Effector memory CD4-positive, alpha-beta T cell (primary cell): Measurements from ENCODE around the gene ATG7.
"Not testable (repeated sequence)": the region's sequence is repeated elsewhere in the genome, so short reads cannot be mapped to it uniquely, and the experiment has no call there.

Experiments
- DNase-seq, 3 donors: peaks; one replicate each; pipeline ENCODE4 v3.0.0-alpha.2; 2020
- H3K27ac ChIP-seq: 2 replicates; pipeline ENCODE4 v1.7.0; 2013; ENCODE audit warnings: mild to moderate bottlenecking, low read length, moderate library complexity; ENCODE audit not compliant: insufficient read depth, poor library complexity, severe bottlenecking
- H3K27me3 ChIP-seq: replicated peaks from 2 replicates; pipeline ENCODE4 v1.7.0; 2013; ENCODE audit warnings: mild to moderate bottlenecking, low read length; ENCODE audit not compliant: insufficient read depth, control insufficient read depth, poor library complexity, severe bottlenecking
- H3K36me3 ChIP-seq: 2 replicates; pipeline ENCODE4 v1.7.0; 2013; ENCODE audit warnings: mild to moderate bottlenecking, low read length, moderate library complexity; ENCODE audit not compliant: control insufficient read depth, insufficient read depth
- H3K4me1 ChIP-seq: 2 replicates; pipeline ENCODE4 v1.7.0; 2013; ENCODE audit warnings: low read length, mild to moderate bottlenecking; ENCODE audit not compliant: control insufficient read depth, insufficient read depth, poor library complexity, severe bottlenecking
- H3K4me3 ChIP-seq: 2 replicates; pipeline ENCODE4 v1.7.0; 2013; ENCODE audit warnings: low read length, low read depth, mild to moderate bottlenecking; ENCODE audit not compliant: insufficient read depth, poor library complexity, severe bottlenecking
- H3K9me3 ChIP-seq: 2 replicates; pipeline ENCODE4 v1.7.0; 2013; ENCODE audit warnings: mild to moderate bottlenecking, low read length, moderate library complexity; ENCODE audit not compliant: control insufficient read depth

ATG7 gene

DNA sequence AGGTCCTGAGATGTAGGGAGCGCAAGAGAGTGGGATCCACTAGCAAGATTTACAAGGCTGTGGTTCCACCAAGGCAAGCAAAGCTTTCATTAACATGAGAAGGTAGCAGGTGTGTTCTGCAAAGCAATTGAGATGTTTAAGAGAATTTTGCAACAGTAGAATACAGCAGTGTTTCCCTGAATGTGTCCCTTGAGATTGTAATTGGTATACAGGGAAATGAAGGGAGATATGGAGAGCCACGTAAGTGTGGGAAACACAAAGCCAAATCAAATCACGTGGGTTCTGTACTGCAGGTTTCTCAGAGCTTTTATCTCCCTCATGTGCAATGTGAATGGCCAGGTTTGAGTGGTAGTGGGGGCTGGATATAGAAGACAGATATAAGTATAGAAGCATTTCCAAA, 67.3 kb downstream of the ATG7 start:
- Histone ChIP-seq H3K4me3 (no peak overlapping the region), H3K4me1 (no peaks in the 10 kb centered on the region), H3K27ac (no peak overlapping the region), H3K27me3 (no peaks in the 10 kb centered on the region), H3K36me3 (peaks cover 9% of the 10 kb centered on the region), H3K9me3 (no peaks in the 10 kb centered on the region)
- no peak for DNase-seq

DNA sequence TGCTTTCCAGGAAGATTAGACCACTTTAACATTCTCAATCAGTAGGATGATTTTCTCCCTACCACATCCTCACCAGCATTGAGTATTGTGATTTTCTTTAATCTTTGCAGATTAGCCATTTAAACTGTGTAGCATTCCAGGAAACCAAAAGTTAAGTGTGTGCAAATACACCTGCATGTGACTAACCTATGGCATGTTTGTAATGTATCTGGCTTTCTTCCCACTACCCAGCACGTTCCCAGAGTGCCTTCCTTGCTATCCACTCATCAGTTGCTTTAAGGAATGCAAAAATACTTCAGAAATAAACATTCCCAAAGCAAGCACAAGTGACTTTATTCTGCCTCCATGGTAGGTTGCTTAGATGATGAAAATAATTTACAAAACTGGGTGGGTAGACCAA, 74.2 kb downstream of the ATG7 start:
- Histone ChIP-seq H3K4me3 (no peak overlapping the region), H3K9me3 (no peaks in the 10 kb centered on the region), H3K27ac (no peak overlapping the region), H3K36me3 (peaks cover 28% of the 10 kb centered on the region), H3K4me1 (no peaks in the 10 kb centered on the region), H3K27me3 (no peaks in the 10 kb centered on the region)
- no peak for DNase-seq

DNA sequence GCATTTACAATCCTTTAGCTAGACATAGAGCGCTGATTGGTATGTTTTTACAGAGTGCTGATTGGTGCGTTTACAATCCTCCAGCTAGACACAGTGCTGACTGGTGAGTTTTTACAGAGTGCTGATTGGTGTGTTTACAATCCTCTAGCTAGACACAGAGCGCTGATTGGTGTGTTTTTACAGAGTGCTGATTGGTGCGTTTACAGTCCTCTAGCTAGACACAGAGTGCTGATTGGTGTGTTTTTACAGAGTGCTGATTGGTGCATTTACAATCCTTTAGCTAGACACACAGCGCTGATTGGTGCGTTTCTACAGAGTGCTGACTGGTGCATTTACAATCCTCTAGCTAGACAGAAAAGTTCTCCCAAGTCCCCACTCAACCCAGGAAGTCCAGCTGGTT, 76.7 kb downstream of the ATG7 start:
- not testable (repeated sequence) for H3K9me3 ChIP-seq
- peaks cover 28% of the 10 kb centered on the region for H3K36me3 ChIP-seq

DNA sequence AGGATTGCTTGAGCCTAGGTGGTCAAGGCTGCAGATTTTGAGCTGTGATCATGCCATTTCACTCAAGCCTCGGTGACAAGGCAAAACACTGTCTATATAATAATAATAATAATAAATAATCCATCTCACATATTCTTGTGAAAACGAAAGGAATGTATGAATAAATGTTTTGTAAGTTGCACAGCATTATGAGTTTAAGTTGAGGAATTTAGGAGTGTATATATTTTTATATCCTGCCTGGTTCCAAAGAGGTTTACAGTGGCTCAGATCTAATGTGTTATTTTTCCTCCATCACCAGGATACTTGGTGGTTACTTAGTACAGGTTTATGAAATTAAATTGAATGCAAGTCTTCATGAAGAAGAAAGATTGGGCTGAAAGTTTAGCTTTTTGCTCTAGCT, 77.2 kb downstream of the ATG7 start:
- DNase-seq: no peak
- Histone ChIP-seq H3K4me1 (no peaks in the 10 kb centered on the region), H3K27ac (no peak overlapping the region), H3K4me3 (no peak overlapping the region), H3K27me3 (no peaks in the 10 kb centered on the region), H3K9me3 (no peaks in the 10 kb centered on the region), H3K36me3 (peaks cover 25% of the 10 kb centered on the region)

More for the DNA sequence above, 76.7 kb downstream of the ATG7 start:
- H3K4me3 ChIP-seq, H3K27me3 ChIP-seq, H3K27ac ChIP-seq, H3K4me1 ChIP-seq, DNase-seq: not testable (repeated sequence)

DNA sequence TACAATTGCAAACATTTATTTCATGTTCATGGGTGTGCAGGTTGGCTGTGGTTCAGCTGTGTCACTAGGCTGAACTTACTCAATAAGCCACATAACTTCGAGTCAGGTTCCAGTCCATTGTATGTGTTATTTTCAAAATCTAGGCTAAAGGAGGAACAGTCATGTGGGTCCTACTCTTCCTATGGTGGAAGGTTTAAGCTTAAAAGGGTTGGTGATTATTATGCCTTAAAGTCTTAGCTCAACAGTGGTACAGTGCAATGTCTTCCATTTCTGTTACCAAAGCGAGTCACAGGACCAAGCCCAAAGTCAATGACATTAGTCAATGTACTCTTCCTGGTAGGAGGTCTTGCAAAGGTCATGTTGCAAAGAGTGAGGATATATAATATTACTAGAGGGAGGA, 78.2 kb downstream of the ATG7 start:
- no peak overlapping the region for H3K27ac ChIP-seq

DNA sequence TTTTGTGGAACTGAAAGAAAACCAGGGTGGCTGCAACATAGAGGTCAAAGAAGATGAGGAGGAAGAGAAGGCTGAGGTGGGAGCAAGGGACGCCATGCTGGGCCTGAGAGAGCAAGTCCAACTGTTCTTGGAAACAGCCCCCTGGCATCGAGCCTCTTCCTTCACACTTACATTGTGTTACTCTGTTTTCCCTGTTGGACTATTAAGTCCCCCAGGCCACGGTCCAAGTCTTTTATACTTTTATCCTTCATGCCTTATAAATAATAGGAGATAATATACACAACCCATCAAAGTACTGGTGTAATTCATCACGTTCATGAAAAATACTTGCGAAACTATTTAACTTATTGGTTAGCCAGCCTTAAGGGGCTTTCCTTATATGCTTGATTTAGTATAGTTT, 79.3 kb downstream of the ATG7 start:
- no peak for DNase-seq
- Histone ChIP-seq H3K27me3 (no peaks in the 10 kb centered on the region), H3K36me3 (peaks cover 17% of the 10 kb centered on the region), H3K27ac (no peak overlapping the region), H3K4me3 (no peak overlapping the region), H3K4me1 (no peaks in the 10 kb centered on the region), H3K9me3 (no peaks in the 10 kb centered on the region)

More for the DNA sequence above, 78.2 kb downstream of the ATG7 start:
- Histone ChIP-seq H3K4me1 (no peaks in the 10 kb centered on the region), H3K36me3 (peaks cover 22% of the 10 kb centered on the region), H3K4me3 (no peak overlapping the region), H3K27me3 (no peaks in the 10 kb centered on the region), H3K9me3 (no peaks in the 10 kb centered on the region)
- no peak for DNase-seq

DNA sequence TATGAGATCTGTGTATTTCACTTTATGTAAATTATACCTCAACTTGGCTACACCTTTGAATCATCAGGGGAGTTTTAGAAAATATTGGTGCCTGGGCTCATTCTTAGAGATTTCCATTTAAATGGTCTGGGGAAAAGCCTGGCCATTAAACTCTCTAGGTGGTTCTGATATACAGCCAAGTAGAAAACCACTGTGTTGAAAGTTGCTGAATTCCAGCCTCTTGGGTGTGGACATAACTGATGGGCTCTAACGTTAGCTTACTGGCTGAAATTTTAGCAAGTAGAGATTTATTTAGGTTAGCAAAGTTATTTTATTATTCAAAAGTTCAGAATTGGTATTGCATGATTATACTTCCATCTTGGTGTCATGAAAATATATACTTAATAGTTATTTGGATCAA, 84.1 kb downstream of the ATG7 start:
- H3K27ac ChIP-seq: no peak overlapping the region
- DNase-seq: no peak
- no peaks in the 10 kb centered on the region for H3K9me3 ChIP-seq

DNA sequence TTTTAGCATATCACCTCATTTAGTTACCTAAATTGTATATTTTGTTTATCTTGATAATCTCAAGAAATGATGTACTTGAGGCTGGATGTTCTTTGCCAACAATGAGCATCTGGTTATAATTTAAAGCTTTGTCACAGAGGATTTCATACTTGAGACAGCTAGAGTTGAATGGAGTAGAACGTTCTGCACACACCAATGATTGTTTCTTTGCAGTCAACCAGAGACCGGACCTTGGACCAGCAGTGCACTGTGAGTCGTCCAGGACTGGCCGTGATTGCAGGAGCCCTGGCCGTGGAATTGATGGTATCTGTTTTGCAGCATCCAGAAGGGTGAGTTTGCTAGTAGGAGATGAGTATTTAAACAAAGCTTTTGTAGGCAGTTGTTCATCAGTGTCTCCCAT, 90.4 kb downstream of the ATG7 start:
- Histone ChIP-seq H3K27me3 (no peaks in the 10 kb centered on the region), H3K4me1 (no peaks in the 10 kb centered on the region), H3K36me3 (peaks cover 55% of the 10 kb centered on the region), H3K4me3 (no peak overlapping the region), H3K27ac (no peak overlapping the region), H3K9me3 (no peaks in the 10 kb centered on the region)
- no peak for DNase-seq

More for the DNA sequence above, 84.1 kb downstream of the ATG7 start:
- H3K27me3 ChIP-seq: no peaks in the 10 kb centered on the region
- H3K36me3 ChIP-seq: peaks cover 26% of the 10 kb centered on the region
- no peak overlapping the region for H3K4me3 ChIP-seq
- H3K4me1 ChIP-seq: no peaks in the 10 kb centered on the region

DNA sequence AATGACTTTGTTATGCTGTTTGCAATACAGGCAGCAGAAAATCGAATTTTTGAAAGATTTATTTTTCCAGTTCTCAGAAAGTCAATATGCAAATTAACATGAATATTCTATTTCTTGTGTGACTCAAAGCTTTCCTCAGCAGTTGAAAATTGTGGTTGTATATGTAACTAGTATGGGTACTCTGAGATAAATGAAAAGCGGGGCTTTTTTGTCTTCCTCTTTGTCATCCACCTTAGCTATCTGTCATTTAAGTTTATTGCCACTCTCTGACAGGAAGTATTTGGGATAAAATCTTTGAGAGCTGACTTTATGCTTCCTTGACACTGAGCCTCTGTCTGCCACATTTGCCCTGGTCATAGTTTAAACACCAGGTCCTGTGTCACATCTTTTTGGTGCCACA, 91.5 kb downstream of the ATG7 start:
- Histone ChIP-seq H3K36me3 (peaks cover 51% of the 10 kb centered on the region), H3K4me3 (no peak overlapping the region), H3K9me3 (no peaks in the 10 kb centered on the region), H3K4me1 (no peaks in the 10 kb centered on the region), H3K27me3 (no peaks in the 10 kb centered on the region), H3K27ac (no peak overlapping the region)
- no peak for DNase-seq

DNA sequence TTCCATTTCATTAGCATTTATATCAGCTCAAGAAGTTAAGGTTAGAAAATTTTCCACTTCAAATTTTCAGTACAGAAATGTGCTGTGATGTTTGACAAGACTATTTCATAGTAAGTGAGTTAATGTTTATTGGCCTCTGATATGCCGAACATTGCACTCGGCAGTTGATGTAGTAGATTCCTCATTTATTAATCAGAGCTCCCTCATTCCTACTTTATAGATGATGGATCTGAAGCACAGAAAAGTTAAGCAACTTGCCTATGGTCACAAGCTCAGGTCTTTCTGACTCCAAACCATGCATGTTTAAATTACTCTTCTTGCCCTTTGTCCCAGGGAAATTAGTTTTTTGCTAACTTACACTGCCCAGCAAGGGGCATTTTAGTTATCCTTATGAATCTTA, 92.0 kb downstream of the ATG7 start:
- Histone ChIP-seq H3K4me1 (no peaks in the 10 kb centered on the region), H3K36me3 (peaks cover 50% of the 10 kb centered on the region)

More for the DNA sequence above, 92.0 kb downstream of the ATG7 start:
- Histone ChIP-seq H3K4me3 (no peak overlapping the region), H3K9me3 (no peaks in the 10 kb centered on the region), H3K27me3 (no peaks in the 10 kb centered on the region), H3K27ac (no peak overlapping the region)
- no peak for DNase-seq
